Hematopoietic multipotent progenitor cell treated with erythropoietin and hydrocortisone succinate and interleukin-3 and kit ligand, for 4 days (in vitro differentiated cells): Measurements from ENCODE around the gene TRAF3IP3.

Source experiments
- DNase-seq: peaks from one replicate; pipeline ENCODE4 v3.0.0-alpha.2; 2015

TRAF3IP3 gene

GRCh38 chr1:209802117-209802779, 46.4 kb downstream of the TRAF3IP3 start:
- peak; percentile 92 for DNase-seq

- DNase-seq = no peak
Measured at GRCh38 chr1:209802780-209803152, 46.9 kb downstream of the TRAF3IP3 start.

DNA sequence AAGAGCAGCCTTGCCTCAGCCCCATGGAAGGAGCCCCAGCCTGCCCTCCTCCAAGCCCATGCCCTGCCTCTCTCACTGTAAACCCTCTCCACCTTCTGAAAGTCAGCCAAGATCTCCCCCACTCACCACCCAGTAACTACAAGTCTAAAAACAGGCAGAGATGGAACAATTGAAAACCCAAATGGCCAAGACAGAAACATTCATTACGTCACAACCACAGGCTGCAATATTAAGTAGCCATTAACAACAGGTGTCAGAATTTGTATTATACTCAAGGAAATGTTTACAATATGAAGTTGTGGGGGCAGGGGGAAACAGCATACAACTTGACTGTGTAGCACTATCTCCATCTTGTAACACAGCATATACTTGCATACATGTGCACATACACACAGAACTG, 47.7 kb downstream of the TRAF3IP3 start:
- DNase-seq = no peak

DNA sequence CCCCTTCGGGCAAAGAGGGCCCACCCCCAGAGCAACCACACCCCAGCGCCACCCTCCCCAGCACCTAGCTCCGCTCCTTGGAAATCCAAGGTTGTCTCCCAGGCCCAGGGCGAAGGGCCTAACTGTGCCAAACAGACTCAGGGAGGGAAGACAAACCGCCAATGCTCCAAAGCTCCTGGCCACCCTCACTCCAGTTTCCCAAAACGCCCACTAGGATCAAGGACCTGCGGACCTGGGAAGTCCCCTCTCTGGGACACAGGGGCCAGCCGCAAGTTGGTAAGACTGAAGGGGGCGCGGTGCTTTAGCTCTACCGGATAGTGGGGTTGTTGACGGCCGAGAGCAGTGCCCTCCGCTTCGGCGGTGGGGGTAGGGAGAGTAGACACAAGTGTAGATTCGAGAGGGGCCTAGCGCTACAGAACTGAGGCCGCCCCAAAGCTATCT, 49.5 kb downstream of the TRAF3IP3 start:
- no peak for DNase-seq

DNA sequence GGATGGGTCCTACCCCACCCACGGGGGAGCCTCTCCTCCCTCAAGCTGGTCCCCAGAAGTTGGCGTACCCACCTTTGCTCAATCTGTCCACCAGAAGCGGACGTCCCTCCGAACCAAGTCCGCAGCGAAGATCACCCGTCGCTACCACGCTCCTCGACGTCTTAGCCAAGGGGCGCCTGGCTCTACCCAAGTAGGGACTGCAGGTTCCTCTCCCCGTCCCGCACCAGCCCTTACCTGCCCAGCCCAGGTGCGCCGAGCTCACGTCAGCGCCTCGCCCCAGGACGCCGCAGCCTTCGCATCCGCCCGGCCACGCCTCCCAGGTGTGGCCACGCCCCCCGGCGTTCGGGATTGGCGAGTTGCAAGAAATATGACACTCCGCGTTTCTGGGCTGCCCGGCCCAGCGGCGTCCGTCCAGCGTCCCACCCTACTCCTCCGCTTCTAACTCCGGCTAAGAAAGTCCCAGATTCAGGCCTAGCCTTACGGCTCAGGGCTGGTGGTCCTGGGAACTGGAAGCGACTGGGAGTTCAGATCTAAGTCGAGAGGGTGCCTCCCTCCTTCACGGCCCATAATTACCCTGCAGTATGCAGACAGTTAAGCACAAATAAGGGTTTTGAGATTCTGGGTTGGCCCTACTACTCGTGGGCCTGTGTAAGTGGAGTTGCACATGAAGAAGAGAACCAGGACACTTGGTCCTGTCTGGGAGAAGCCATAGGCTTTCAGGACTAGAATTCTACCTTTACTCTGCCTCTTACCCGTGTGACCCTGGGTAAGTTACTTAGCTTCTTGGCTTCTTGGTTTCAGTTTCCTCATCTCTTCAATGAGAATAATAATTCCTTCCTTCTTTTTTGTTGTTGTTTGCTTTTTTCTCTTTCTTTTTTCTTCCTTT, 50.3 kb downstream of the TRAF3IP3 start, which contains the start of gene IRF6:
IRF6 (minus strand) TSS at position 268 of the 886 bp plus-strand sequence. CDS start 4,729 bp downstream, outside the sequence.
- DNase-seq = peak; percentile 92

GRCh38 chr1:209807509-209807908, 51.7 kb downstream of the TRAF3IP3 start:
- DNase-seq = no peak

GRCh38 chr1:209808059-209808581, 52.3 kb downstream of the TRAF3IP3 start:
- DNase-seq = peak; percentile 77

GRCh38 chr1:209809611-209810010, 53.8 kb downstream of the TRAF3IP3 start:
- DNase-seq = no peak

DNA sequence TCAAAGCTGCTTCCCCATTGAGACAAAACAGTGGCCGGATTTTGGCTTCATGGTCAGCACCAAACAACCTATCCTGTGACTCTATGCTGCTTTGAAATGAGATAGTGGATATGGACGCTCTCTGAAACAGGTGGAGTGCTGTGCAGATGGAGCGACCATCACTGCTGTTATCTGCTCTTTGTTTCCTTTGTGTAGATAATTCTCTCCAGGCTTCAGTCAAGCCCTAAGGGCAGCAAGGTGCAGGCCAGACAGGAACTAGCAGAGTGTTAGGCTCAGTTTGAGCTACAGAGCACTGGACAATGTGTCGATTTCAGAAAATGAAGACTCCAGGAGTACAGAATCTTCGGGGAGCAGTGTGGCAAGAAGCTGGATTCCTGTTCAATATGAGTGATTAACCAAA, 54.9 kb downstream of the TRAF3IP3 start:
- DNase-seq = no peak

- DNase-seq = no peak
Measured at GRCh38 chr1:209813902-209814301, 58.0 kb downstream of the TRAF3IP3 start.

DNA sequence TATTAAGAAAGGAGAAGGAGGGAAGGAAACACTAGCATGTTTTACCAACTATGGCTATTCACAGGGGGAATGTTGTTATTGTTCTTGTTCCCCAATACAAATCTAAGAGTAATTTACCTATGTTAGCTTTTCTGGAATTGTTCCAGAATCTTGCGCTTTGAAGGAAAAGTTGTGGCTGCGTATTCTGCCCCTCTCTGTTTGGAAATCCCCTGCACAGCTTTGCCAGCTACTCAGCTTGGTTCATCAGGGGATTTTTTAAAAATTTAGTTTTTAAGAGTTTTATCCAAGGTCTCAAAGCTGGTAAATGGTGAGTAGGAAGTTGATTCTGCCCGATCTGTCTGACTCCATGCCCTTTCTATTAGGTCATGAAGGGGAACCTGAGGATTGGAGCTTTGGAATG, 59.6 kb downstream of the TRAF3IP3 start:
- DNase-seq = no peak

DNA sequence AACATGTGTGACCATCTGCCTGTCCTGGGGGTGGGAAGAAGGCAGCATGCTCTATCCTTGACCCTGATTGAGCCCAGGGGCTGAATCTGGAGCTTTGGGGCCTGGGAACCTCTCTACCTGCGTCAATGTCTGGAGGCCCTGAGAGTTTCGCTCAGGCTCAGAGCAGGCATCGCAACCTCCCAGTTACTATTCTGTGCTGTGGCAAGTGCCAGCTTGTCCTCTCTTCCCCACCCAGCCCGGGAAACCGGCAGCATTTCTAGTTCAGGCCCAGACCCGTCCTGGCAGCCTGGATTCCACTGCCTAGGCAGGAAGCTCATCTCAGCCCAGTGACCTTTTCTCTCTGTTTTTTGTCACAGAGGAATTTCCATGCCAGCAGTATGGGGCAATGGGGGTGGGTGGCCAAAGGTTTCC, 60.1 kb downstream of the TRAF3IP3 start:
- DNase-seq = no peak

GRCh38 chr1:209816923-209817322, 61.1 kb downstream of the TRAF3IP3 start:
- DNase-seq = no peak

- DNase-seq = no peak
Measured at GRCh38 chr1:209817691-209818090, 61.8 kb downstream of the TRAF3IP3 start.

- no peak for DNase-seq
Measured at GRCh38 chr1:209819058-209819457, 63.2 kb downstream of the TRAF3IP3 start.

GRCh38 chr1:209820986-209821385, 65.1 kb downstream of the TRAF3IP3 start:
- no peak for DNase-seq

DNA sequence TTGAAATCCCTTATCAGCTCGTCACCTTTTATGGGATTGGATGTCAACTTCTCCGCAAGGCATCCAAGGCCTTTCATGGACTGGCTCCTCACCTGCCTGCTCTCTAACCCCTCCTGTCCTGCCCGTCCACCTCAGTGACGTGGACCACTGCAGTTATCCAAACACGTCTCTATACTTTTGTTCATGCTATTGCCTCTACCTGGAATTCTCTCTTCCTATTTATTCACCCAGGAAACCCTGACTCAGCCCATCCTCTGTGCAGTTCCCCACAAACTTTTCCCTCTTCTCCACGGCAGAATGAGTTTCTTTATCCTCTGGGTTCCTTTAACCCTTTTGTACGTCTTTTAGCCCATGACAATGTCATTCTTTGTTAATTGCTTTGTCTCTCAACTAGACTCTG, 66.9 kb downstream of the TRAF3IP3 start:
- no peak for DNase-seq

GRCh38 chr1:209823143-209824041, 67.5 kb downstream of the TRAF3IP3 start:
- peak; percentile 83 for DNase-seq

DNA sequence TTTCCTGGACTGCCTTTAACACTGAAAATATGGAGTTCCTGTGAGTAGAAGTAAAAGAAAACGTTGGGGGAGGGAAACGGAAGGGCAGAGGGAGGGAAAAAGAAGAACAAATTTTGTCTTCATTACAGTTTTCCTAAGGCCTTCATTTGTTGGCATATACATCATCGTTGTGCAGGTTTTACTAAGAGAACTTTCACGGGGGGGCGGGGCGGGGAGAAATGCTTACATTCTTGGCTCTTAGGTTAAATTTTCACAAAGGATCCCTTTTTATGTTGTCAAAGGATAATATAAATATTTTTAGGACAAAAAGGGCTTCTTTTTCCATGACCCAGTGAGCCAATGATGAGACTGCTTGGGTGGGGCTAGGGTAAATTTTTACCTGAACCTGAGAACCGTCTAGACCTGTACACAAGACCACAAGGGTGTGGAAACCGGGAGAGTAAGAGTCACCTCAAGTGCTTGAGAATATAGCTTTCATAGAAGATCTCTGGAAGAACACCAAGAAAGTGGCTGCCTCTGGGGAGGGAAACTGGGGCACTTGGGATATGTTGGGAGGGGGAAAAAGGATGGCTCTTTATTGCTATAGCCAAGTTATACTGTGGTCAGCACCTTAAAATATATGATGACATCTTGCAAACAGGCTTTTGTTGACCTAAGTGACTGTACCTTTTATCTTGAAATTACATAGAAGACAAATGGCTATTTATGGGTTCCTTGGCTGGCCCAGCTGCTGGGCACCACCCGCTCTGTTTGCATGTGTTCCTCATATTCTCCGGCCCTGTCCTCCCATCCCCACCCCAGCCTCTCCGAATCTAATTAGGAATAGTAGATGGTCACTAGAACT, 70.0 kb downstream of the TRAF3IP3 start:
- no peak for DNase-seq

DNA sequence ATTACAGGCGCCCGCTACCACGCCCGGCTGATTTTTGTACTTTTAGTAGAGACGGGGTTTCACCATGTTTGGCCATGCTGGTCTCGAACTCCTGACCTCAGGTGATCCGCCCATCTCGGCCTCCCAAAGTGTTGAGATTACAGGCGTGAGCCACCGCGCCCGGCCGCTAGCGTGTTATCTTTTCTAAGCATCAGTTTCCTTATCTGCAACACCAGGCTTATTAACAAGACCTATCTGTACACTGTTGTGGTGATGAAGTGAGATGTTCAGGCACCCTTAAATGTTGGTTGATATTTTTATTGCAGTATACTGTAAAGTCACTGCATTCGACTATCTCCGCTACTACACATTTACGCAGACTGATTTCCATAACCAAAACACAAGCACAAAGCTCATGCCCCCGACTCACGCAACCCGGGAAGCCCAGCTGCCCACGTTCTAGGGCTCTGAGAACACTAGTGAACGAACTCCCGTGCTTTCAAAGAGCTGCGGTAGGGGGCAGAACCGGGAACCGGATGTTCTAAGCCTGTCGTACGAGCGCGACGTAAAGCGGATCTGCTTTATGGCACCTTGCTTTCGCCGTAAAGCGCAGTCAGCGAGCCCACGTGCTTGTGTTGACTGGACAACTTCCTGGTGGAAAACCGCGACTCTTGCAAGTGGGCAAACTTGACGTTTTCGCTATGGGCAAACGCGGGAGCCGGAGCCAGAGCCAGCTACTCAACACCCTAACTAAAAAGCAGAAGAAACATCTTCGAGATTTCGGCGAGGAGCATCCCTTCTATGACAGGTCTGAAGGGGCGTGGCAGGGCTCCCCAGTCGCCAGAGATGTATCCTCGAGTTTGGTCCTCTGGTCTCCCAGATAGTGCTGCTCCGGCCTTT, 71.8 kb downstream of the TRAF3IP3 start, which contains the start of gene UTP25:
UTP25 (plus strand) TSS at position 589 of the 879 bp plus-strand sequence; CDS start at position 681, 92 bp downstream.
- peak; percentile 98 for DNase-seq

DNA sequence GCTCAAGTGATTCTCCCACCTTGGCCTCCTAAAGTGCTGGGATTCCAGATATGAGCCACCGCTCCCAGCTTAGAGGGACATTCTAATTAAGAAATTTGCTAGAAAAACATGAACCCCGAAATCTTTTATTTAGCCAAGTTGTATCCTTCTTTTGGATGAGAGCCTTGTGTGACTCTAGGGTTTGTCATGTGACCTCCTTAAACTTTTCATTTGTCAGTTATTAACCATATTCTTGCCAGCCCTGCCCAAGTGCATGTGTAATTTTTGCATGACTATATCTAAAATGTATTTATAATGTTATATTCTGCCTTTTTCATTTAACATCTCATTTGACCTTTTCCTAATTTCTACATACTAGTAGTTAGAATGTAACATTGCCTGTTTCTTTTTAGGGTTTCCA, 73.9 kb downstream of the TRAF3IP3 start:
- DNase-seq = no peak
